ENCODE measurements around the gene WNT9A.
"Not testable (repeated sequence)": the region's sequence is repeated elsewhere in the genome, so short reads cannot be mapped to it uniquely, and the experiment has no call there.

Gene WNT9A

GRCh38 chr1:227922501-227923352 is 25.0 kb downstream of the WNT9A start:
- DNase-seq = no peak

GRCh38 chr1:227921461-227922185 is 26.1 kb downstream of the WNT9A start:
- DNase-seq = no peak

- no peak for DNase-seq
Measured at GRCh38 chr1:227920896-227921295, 26.8 kb downstream of the WNT9A start.

GRCh38 chr1:227920426-227920825 is 27.3 kb downstream of the WNT9A start:
- DNase-seq = no peak

GRCh38 chr1:227919906-227920305 is 27.8 kb downstream of the WNT9A start:
- DNase-seq = no peak

GRCh38 chr1:227918736-227919135 is 29.0 kb downstream of the WNT9A start:
- no peak for DNase-seq

- DNase-seq = no peak
Measured at GRCh38 chr1:227918083-227918700, 29.5 kb downstream of the WNT9A start.

- DNase-seq = no peak
Measured at GRCh38 chr1:227917081-227917950, 30.4 kb downstream of the WNT9A start.

GRCh38 chr1:227916655-227917054 is 31.1 kb downstream of the WNT9A start:
- no peak for DNase-seq

GRCh38 chr1:227915564-227916553 is 31.9 kb downstream of the WNT9A start:
- DNase-seq = no peak

- DNase-seq = no peak
Measured at GRCh38 chr1:227914801-227915563, 32.8 kb downstream of the WNT9A start.

GRCh38 chr1:227913764-227914721 is 33.7 kb downstream of the WNT9A start:
- no peak for DNase-seq

GRCh38 chr1:227913396-227913763 is 34.4 kb downstream of the WNT9A start:
- DNase-seq = no peak

- DNase-seq = no peak
Measured at GRCh38 chr1:227912866-227913265, 34.9 kb downstream of the WNT9A start.

- DNase-seq = no peak
Measured at GRCh38 chr1:227911376-227911775, 36.4 kb downstream of the WNT9A start.

GRCh38 chr1:227910511-227911153 is 37.1 kb downstream of the WNT9A start:
- no peak for DNase-seq

GRCh38 chr1:227909923-227910328 is 37.8 kb downstream of the WNT9A start:
- DNase-seq = not testable (repeated sequence)

GRCh38 chr1:227909188-227909587 is 38.5 kb downstream of the WNT9A start:
- DNase-seq = no peak

- DNase-seq = no peak
Measured at GRCh38 chr1:227908359-227908758, 39.4 kb downstream of the WNT9A start.

Measured in CD4-positive, alpha-beta T cell treated with Interferon alpha-2 for 1 hour (primary cell).